ENCODE measurements around the gene CAB39. TPM values are rescaled to one million over a fixed set of nuclear protein-coding genes. Genes with fewer than 3 reads are reported as not detected.

The CAB39 gene
- total and polyA plus RNA-seq, 2 donors (not counting 3 experiments of a cell fraction or from before 2014, with no cell fraction given), result 25.7 to 53.7 TPM

DNA sequence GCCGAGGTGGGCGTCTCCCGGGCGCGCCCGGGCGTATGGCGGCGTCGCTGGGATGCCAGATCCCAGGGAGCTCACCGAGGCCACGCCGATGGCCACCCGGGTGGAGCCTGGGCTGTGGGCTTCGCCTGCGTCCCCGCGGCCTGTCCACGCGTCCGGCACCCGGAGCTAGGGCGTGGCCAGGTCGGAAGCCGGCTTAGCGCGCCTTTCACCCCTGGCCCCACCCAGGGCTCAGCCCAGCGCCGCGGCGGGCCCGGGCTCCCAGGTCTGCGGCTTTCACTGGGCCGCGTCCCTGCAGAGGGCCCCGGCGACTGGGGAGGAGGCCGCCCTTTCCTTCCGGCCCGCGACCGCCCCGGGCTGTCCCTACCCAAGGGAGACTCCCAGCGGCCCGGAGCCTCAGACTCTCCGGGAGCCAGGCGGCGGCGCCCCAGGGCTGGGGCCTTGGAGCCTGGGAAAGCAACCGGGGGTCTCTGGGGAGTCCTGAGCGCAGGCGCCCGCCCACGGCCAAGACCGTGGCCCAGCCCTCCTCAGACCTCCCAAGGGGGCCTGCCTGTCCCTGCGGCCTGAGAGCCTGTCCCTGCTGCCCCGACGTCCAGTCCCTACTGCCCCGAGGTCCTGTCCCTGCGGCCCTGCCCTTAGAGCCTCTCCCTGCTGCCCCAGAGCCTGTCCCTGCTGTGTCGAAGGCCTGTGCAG, 115.8 kb downstream of the CAB39 start:
- POLR2A ChIA-PET, result no interaction called here
- CTCF ChIA-PET, result interaction anchor here (8.3 kb wide), 1 partner anchor 158 kb away, joined by 287 read pairs; no protein-coding TSS in a partner anchor
- Histone ChIP-seq H3K9ac (replicated peaks; ENCODE audit: extremely low read depth, insufficient read depth, low read length) (no peak overlapping the region), H3K4me2 (ENCODE audit: insufficient read depth, low read length) (peak overlapping the region; percentile 19), H3K4me1 (ENCODE audit: control insufficient read depth, extremely low read depth, insufficient read depth, low read length) (no peaks in the 10 kb centered on the region), H2AFZ (ENCODE audit: low read depth, low read length) (peak overlapping the region; percentile 34), H3K79me2 (ENCODE audit: control insufficient read depth, insufficient read depth, low read length) (no peaks in the 10 kb centered on the region), H4K20me1 (replicated peaks; ENCODE audit: control insufficient read depth, extremely low read depth, insufficient read depth, low read length) (no peaks in the 10 kb centered on the region), H3K27ac (ENCODE audit: insufficient read depth, low read depth, low read length) (no peak overlapping the region), H3K4me3 (replicated peaks in 1 of 3; ENCODE audit: insufficient read depth in 1 of 3, low read depth in 1 of 3, low read length in 3 of 3) (peak overlapping the region in 1 of 3 experiments; percentile 5), H3K9me1 (replicated peaks; ENCODE audit: control insufficient read depth, extremely low read depth, insufficient read depth, low read length) (no peaks in the 10 kb centered on the region), H3K36me3 (ENCODE audit: control insufficient read depth in 2 of 2, extremely low read depth in 1 of 2, insufficient read depth in 2 of 2, low read length in 2 of 2) (no peaks in the 10 kb centered on the region), H3K27me3 (ENCODE audit: control insufficient read depth in 2 of 2, insufficient read depth in 2 of 2, low read length in 2 of 2) (peaks cover 11 to 27% of the 10 kb centered on the region in 2 experiments), H3K9me3 (replicated peaks; ENCODE audit: control insufficient read depth, insufficient read depth, low read length) (no peaks in the 10 kb centered on the region)
- dilution Hi-C loops (cut with MboI; ENCODE audit: extremely low pct_ligation_motif_present, low sequenced_read_pairs) (no loop called here), intact Hi-C loops (cut with micrococcal nuclease) (no loop called here)
- TF ChIP-seq EZH2 (IDR thresholded peaks at IDR 0.05; ENCODE audit: borderline replicate concordance, low read depth, low read length, severe bottlenecking), result no peak
- no peak for TF ChIP-seq GATA2 (IDR thresholded peaks at IDR 0.05; ENCODE audit: insufficient read depth, insufficient read length, low read depth, low read length)
- TF ChIP-seq POLR2A (IDR thresholded peaks at IDR 0.05; ENCODE audit: low read depth, low read length), result no peak
- no peak for TF ChIP-seq POLR2AphosphoS5 (IDR thresholded peaks at IDR 0.05; ENCODE audit: insufficient read depth, low read depth, low read length)
- TF ChIP-seq, protein P1, sequence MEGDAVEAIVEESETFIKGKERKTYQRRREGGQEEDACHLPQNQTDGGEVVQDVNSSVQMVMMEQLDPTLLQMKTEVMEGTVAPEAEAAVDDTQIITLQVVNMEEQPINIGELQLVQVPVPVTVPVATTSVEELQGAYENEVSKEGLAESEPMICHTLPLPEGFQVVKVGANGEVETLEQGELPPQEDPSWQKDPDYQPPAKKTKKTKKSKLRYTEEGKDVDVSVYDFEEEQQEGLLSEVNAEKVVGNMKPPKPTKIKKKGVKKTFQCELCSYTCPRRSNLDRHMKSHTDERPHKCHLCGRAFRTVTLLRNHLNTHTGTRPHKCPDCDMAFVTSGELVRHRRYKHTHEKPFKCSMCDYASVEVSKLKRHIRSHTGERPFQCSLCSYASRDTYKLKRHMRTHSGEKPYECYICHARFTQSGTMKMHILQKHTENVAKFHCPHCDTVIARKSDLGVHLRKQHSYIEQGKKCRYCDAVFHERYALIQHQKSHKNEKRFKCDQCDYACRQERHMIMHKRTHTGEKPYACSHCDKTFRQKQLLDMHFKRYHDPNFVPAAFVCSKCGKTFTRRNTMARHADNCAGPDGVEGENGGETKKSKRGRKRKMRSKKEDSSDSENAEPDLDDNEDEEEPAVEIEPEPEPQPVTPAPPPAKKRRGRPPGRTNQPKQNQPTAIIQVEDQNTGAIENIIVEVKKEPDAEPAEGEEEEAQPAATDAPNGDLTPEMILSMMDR (IDR thresholded peaks at IDR 0.05; ENCODE audit: extremely low read depth in 1 of 2, insufficient read depth in 1 of 2, low read depth in 1 of 2, low read length in 2 of 2), result no peak
- TF ChIP-seq JUN (IDR thresholded peaks at IDR 0.05; ENCODE audit: borderline replicate concordance, insufficient read depth, insufficient read length, low read depth), result no peak
- no peak for TF ChIP-seq FOS (IDR thresholded peaks at IDR 0.05; ENCODE audit: borderline replicate concordance, insufficient read depth, low read length)
- TF ChIP-seq MYC (IDR thresholded peaks at IDR 0.05; ENCODE audit: low read depth, low read length), result no peak
- DNase-seq (ENCODE audit: low read depth, low spot score), result no peak
- no TSS peak for BruUV-seq (replicated peaks)
- no peak for FAIRE-seq

Measured in endothelial cell of umbilical vein (primary cell).